Activated B cell treated with CpG ODN at 0.5 μM for 24 hours (primary cell): ENCODE results near the gene PLCB1. TPM values are rescaled to one million over a fixed set of nuclear protein-coding genes. Genes with fewer than 3 reads are reported as not detected.

Experiments
- ATAC-seq: fragments of 200-7000 bp; cut with Tn5 transposase; one replicate; pipeline ENCODE4 v1.10.0; 2021; ENCODE audit warnings: low read depth, mild to moderate bottlenecking, moderate library complexity
- CTCF ChIA-PET: fragments of 350-600 bp; sonication (Branson Sonifier 250); formaldehyde crosslinking; loops from one replicate; lab custom pipeline; 2021; ENCODE audit warnings: antibody characterized with exemption; lab: Charles Lee
- POLR2A ChIA-PET: fragments of 350-600 bp; sonication (Branson Sonifier 250); formaldehyde crosslinking; loops from one replicate; lab custom pipeline; 2021; ENCODE audit warnings: antibody characterized with exemption; lab: Charles Lee
- DNase-seq: peaks from one replicate; pipeline ENCODE4 v3.0.0; 2022
- H3K27ac Mint-ChIP-seq: one replicate; pipeline ENCODE4 v1.8.0; 2020; ENCODE audit warnings: mixed read lengths
- H3K27me3 Mint-ChIP-seq: one replicate; pipeline ENCODE4 v1.8.0; 2021; ENCODE audit warnings: mixed read lengths
- H3K36me3 Mint-ChIP-seq: one replicate; pipeline ENCODE4 v1.8.0; 2021; ENCODE audit warnings: low read depth, mixed read lengths
- H3K4me1 Mint-ChIP-seq: one replicate; pipeline ENCODE4 v1.8.0; 2021; ENCODE audit warnings: mixed read lengths
- H3K4me3 Mint-ChIP-seq: one replicate; pipeline ENCODE4 v1.8.0; 2020; ENCODE audit warnings: mild to moderate bottlenecking, mixed read lengths
- H3K9me3 Mint-ChIP-seq: one replicate; pipeline ENCODE4 v1.8.0; 2020; ENCODE audit warnings: mixed read lengths
- intact Hi-C: fragments of 100-400 bp; cut with micrococcal nuclease; formaldehyde crosslinking; loops from one replicate; pipeline ENCODE4 v1.15.1; 2024
- total RNA-seq: library from RNA; stranded (reverse); gene quantifications from 2 replicates; pipeline ENCODE4 v1.2.3, GENCODE V29; 2022
- TF ChIP-seq, protein P1 (sequence below): fragments of 200-600 bp; IDR thresholded peaks from one replicate; pipeline ENCODE4 v1.8.0; 2022; ENCODE audit warnings: antibody characterized with exemption, mild to moderate bottlenecking

PLCB1 gene
- total RNA-seq, 1 donor from 2014 or later = 0.86 TPM

DNA sequence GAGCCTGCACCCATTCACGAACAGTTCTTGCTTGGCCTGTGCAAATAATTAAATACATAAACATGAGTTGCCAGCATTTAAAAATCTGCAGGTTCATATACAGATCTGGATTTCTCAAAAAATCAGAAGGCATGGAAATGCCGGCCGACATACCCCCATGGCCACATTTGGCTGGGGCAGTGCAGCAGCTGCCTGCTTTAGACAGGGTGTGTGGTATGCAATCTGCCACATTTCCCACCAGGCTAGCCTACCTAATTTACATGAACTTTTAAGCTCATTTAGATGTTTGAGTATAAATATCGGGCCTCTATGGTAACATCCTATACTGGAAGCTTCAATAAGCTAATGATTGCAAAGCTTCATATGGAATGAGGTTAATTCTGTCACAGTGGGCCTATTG lies 31.5 kb downstream of the PLCB1 start:
- TF ChIP-seq, protein P1, sequence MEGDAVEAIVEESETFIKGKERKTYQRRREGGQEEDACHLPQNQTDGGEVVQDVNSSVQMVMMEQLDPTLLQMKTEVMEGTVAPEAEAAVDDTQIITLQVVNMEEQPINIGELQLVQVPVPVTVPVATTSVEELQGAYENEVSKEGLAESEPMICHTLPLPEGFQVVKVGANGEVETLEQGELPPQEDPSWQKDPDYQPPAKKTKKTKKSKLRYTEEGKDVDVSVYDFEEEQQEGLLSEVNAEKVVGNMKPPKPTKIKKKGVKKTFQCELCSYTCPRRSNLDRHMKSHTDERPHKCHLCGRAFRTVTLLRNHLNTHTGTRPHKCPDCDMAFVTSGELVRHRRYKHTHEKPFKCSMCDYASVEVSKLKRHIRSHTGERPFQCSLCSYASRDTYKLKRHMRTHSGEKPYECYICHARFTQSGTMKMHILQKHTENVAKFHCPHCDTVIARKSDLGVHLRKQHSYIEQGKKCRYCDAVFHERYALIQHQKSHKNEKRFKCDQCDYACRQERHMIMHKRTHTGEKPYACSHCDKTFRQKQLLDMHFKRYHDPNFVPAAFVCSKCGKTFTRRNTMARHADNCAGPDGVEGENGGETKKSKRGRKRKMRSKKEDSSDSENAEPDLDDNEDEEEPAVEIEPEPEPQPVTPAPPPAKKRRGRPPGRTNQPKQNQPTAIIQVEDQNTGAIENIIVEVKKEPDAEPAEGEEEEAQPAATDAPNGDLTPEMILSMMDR = no peak
- CTCF ChIA-PET = no interaction called here
- intact Hi-C loops = no loop called here
- H3K9me3 Mint-ChIP-seq = no peaks in the 10 kb centered on the region
- no peaks in the 10 kb centered on the region for H3K27me3 Mint-ChIP-seq
- no peak overlapping the region for H3K27ac Mint-ChIP-seq
- POLR2A ChIA-PET = no interaction called here
- ATAC-seq (no peak), DNase-seq (no peak)
- no peak overlapping the region for H3K4me3 Mint-ChIP-seq
- no peaks in the 10 kb centered on the region for H3K4me1 Mint-ChIP-seq
- H3K36me3 Mint-ChIP-seq = no peaks in the 10 kb centered on the region

DNA sequence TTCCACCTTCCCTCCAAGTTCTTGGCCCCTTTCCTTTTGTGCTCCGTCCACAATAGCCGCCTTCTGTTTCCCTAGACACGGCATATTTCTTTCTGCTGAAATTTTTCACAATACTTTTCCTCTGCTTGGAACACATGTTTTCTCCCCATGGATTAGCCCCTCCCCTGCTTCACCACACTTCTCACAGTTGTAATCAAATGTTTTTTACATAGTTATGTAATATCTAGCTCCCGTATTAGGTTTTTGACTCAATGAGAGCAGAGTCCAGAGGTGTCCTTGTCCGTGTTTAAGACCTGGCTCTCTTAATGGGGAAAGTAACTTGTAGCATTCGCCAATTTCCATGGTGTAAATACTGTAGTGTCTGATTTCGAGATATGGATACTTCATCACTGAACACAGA lies 34.7 kb downstream of the PLCB1 start:
- Mint-ChIP-seq H3K27me3 (no peaks in the 10 kb centered on the region), H3K36me3 (no peaks in the 10 kb centered on the region), H3K27ac (no peak overlapping the region), H3K9me3 (no peaks in the 10 kb centered on the region), H3K4me3 (no peak overlapping the region), H3K4me1 (no peaks in the 10 kb centered on the region)
- intact Hi-C loops = no loop called here
- POLR2A ChIA-PET = no interaction called here
- ATAC-seq (no peak), DNase-seq (no peak)
- TF ChIP-seq, protein P1 = no peak
- CTCF ChIA-PET = no interaction called here

DNA sequence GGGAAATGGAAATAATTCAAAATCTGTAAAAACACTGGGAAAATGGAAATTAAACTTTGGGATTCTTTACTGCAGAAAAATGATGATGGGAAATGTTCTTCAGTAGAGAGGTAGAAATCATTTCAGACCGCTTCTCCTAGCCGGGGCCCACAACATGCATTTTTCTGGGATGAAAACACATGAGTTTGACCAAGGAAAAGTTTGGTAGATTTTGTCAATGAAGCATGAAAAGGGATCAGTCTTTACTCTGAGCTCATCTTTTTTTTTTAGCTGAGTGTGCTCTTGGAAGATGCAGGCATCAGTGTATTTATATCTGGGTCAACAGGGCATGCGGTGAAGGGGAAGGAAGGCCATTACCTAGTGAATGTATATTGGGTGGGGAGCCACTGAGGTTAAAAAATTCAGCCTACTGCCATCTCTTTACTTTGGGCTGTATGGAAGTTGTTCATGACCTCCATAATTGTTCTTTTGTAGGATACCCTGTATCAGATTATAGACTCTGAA lies 36.8 kb downstream of the PLCB1 start:
- H3K4me1 Mint-ChIP-seq = no peaks in the 10 kb centered on the region
- no peaks in the 10 kb centered on the region for H3K36me3 Mint-ChIP-seq
- no peak overlapping the region for H3K27ac Mint-ChIP-seq
- TF ChIP-seq, protein P1 = no peak
- DNase-seq (no peak), ATAC-seq (no peak)
- ChIA-PET CTCF (interaction anchor here (0.6 kb wide), 1 partner anchor 746 kb away, joined by 3 read pairs; no protein-coding TSS in a partner anchor), POLR2A (no interaction called here)
- no peaks in the 10 kb centered on the region for H3K9me3 Mint-ChIP-seq
- H3K4me3 Mint-ChIP-seq = no peak overlapping the region
- intact Hi-C loops = no loop called here
- H3K27me3 Mint-ChIP-seq = no peaks in the 10 kb centered on the region

DNA sequence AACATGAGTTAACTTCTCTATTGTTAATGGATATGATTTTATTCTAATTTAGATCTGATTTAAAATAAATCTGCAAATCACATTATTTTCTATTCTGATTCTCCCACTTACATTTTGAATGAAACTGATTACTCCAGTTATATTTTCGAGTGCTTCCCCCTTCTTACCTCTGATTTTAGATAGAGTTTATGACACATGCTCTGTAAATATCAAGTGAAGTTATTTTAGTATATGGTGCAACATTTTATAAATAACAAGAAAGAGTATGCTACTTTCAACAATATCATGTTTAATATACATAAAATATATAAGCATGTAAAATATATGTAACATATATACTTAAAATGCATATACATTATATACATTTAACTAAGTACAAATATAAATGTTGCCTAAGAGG lies 38.9 kb downstream of the PLCB1 start:
- Mint-ChIP-seq H3K4me3 (no peak overlapping the region), H3K27ac (no peak overlapping the region), H3K4me1 (no peaks in the 10 kb centered on the region), H3K27me3 (no peaks in the 10 kb centered on the region), H3K36me3 (no peaks in the 10 kb centered on the region), H3K9me3 (no peaks in the 10 kb centered on the region)
- no peak for ATAC-seq
- TF ChIP-seq, protein P1 = no peak
- intact Hi-C loops = no loop called here
- ChIA-PET CTCF (no interaction called here), POLR2A (no interaction called here)
- DNase-seq = no peak

DNA sequence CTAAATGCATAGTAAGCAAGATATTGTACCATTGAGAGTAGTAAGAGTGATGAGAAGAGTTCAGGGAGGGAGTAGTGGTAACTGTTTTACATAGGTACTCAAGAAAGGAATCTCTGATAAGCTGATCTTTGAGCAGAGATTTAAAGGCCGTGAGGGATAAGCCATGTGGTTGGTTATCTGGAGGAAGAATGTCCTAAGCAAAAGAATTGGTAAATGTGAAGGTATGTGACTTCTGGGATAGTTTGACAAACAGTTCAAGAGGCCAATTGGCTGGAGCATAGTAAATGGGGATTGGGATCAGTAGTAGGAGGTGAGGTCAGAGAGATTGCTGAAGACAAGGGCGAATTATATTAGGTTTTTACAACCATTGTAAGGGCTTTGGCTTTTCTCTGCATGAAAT lies 40.1 kb downstream of the PLCB1 start:
- ATAC-seq (no peak), DNase-seq (no peak)
- ChIA-PET CTCF (no interaction called here), POLR2A (no interaction called here)
- TF ChIP-seq, protein P1 = no peak
- Mint-ChIP-seq H3K4me1 (no peaks in the 10 kb centered on the region), H3K4me3 (no peak overlapping the region), H3K9me3 (no peaks in the 10 kb centered on the region), H3K36me3 (no peaks in the 10 kb centered on the region), H3K27ac (no peak overlapping the region), H3K27me3 (no peaks in the 10 kb centered on the region)
- intact Hi-C loops = no loop called here
